GM12878 (cell line): ENCODE results near the gene SAP30L. TPM values are rescaled to one million over a fixed set of nuclear protein-coding genes. Genes with fewer than 3 reads are reported as not detected.

Experiments used
- ATAC-seq: fragments of 200-7000 bp; cut with Tn5 transposase; 3 replicates; pipeline ENCODE4 v1.9.1; 2020; ENCODE audit warnings: mild to moderate bottlenecking, moderate library complexity
- BruUV-seq: library from RNA; stranded (reverse); fragments of 400-500 nt; replicated peaks from 2 replicates; lab custom pipeline; 2021; lab: Mats Ljungman, UMichigan
- CTCF ChIA-PET: fragments of 300-600 bp; sonication (Branson Sonifier 250); formaldehyde crosslinking; extraction: SDS; loops from one replicate; lab custom pipeline; 2021; ENCODE audit warnings: inconsistent platforms; lab: Yijun Ruan, JAX
- POLR2A ChIA-PET: fragments of 350-600 bp; formaldehyde crosslinking; extraction: SDS; loops from one replicate; lab custom pipeline; 2021; ENCODE audit warnings: inconsistent platforms; lab: Charles Lee
- RAD21 ChIA-PET: fragments of 300-600 bp; sonication (Branson Sonifier 250); formaldehyde crosslinking; loops from one replicate; lab custom pipeline; 2023; ENCODE audit warnings: antibody characterized with exemption; ENCODE audit not compliant: unreplicated experiment; lab: Charles Lee
- SMC1A ChIA-PET: fragments of 300-600 bp; sonication (Branson Sonifier 250); formaldehyde crosslinking; loops from one replicate; lab custom pipeline; 2023; ENCODE audit not compliant: unreplicated experiment, uncharacterized antibody; lab: Charles Lee
- DNase-seq: peaks from one replicate; pipeline ENCODE4 v3.0.0-alpha.2; 2011; ENCODE audit warnings: low read depth, low spot score
- FAIRE-seq: peaks from 3 replicates; lab custom pipeline; 2011; peaks lifted over from hg19 to GRCh38; lab: Jason Lieb, UNC
- H2AFZ ChIP-seq: 2 replicates; pipeline ENCODE4 v1.6.0; 2011; ENCODE audit warnings: low read depth, low read length, control low read depth; ENCODE audit not compliant: control insufficient read depth
- H3K27ac ChIP-seq: 2 replicates; pipeline ENCODE4 v1.5.1; 2011; ENCODE audit warnings: control low read depth; ENCODE audit not compliant: control insufficient read depth, insufficient read depth
- H3K27me3 ChIP-seq, 2 experiments: replicated peaks in 1 of 2; 2 replicates each; pipeline versions ENCODE4 v1.6.0 to v1.6.1; 2011; ENCODE audit warnings: low read length in 1 of 2; ENCODE audit not compliant: control insufficient read depth in 2 of 2, insufficient read depth in 2 of 2
- H3K36me3 ChIP-seq, 2 experiments: 2 replicates each; pipeline ENCODE4 v1.5.1; 2011; ENCODE audit warnings: low read length in 1 of 2; ENCODE audit not compliant: control insufficient read depth in 2 of 2, insufficient read depth in 2 of 2
- H3K4me1 ChIP-seq: 2 replicates; pipeline ENCODE4 v1.6.1; 2011; ENCODE audit warnings: mild to moderate bottlenecking, low read length, moderate library complexity, mixed read lengths; ENCODE audit not compliant: control insufficient read depth, insufficient read depth
- H3K4me2 ChIP-seq: 2 replicates; pipeline ENCODE4 v1.6.0; 2011; ENCODE audit warnings: control low read depth; ENCODE audit not compliant: control insufficient read depth, insufficient read depth
- H3K4me3 ChIP-seq: fragments of 200-600 bp; sonication (generic); 2 replicates; pipeline ENCODE4 v1.5.1; 2016
- H3K79me2 ChIP-seq: 2 replicates; pipeline ENCODE4 v1.6.0; 2011; ENCODE audit warnings: low read length; ENCODE audit not compliant: control insufficient read depth, insufficient read depth
- H3K9ac ChIP-seq: 2 replicates; pipeline ENCODE4 v1.8.0; 2011; ENCODE audit warnings: low read length, control low read depth, mixed read lengths; ENCODE audit not compliant: control insufficient read depth, insufficient read depth
- H3K9me3 ChIP-seq: replicated peaks from 3 replicates; pipeline ENCODE4 v1.5.1; 2011; ENCODE audit warnings: mild to moderate bottlenecking, low read length; ENCODE audit not compliant: control insufficient read depth, insufficient read depth
- H4K20me1 ChIP-seq: 2 replicates; pipeline ENCODE4 v1.6.0; 2011; ENCODE audit not compliant: control insufficient read depth, insufficient read depth
- BCL11A ChIP-seq: IDR thresholded peaks from 2 replicates; pipeline ENCODE4 v1.6.1; 2011; ENCODE audit warnings: low read depth, low read length
- BMI1 ChIP-seq: fragments of 450-650 bp; IDR thresholded peaks from 2 replicates; pipeline ENCODE4 v1.6.1; 2016; ENCODE audit warnings: mild to moderate bottlenecking, moderate library complexity, borderline replicate concordance
- HDAC6 ChIP-seq: fragments of 200-600 bp; sonication (generic); IDR thresholded peaks from one replicate; pipeline ENCODE4 v1.8.0; 2017; ENCODE audit warnings: antibody characterized with exemption; ENCODE audit not compliant: unreplicated experiment
- IRF4 ChIP-seq: IDR thresholded peaks from 2 replicates; pipeline ENCODE4 v1.6.1; 2011; ENCODE audit warnings: low read depth, low read length
- JUND ChIP-seq: IDR thresholded peaks from 2 replicates; pipeline ENCODE4 v1.6.1; 2012; ENCODE audit warnings: low read depth, mild to moderate bottlenecking, low read length, improper control_type of control experiment, moderate library complexity
- MTA2 ChIP-seq: fragments of 450-650 bp; IDR thresholded peaks from 2 replicates; pipeline ENCODE4 v1.6.1; 2016; ENCODE audit warnings: low read depth, mild to moderate bottlenecking, moderate library complexity
- SUPT20H ChIP-seq: IDR thresholded peaks from 2 replicates; pipeline ENCODE4 v1.6.1; 2011; ENCODE audit warnings: low read depth, mild to moderate bottlenecking, low read length, moderate library complexity, borderline replicate concordance; ENCODE audit not compliant: control insufficient read depth
- WRNIP1 ChIP-seq: IDR thresholded peaks from 2 replicates; pipeline ENCODE4 v1.6.1; 2011; ENCODE audit warnings: low read depth, low read length, improper control_type of control experiment, borderline replicate concordance
- WGBS: methylation state at CpG from one replicate; pipeline ENCODE4 v1.1.6; 2016; ENCODE audit warnings: low lambda C conversion rate; ENCODE audit not compliant: insufficient replicate concordance, insufficient coverage; ENCODE audit errors: missing lambda C conversion rate; 5-methylcytosine and 5-hydroxymethylcytosine counted together
- in situ Hi-C: fragments of 300-500 bp; cut with MboI; formaldehyde crosslinking; loops from 9 replicates; pipeline ENCODE4 v1.14.3; 2018; ENCODE audit warnings: mixed read lengths
- intact Hi-C: fragments of 100-400 bp; cut with micrococcal nuclease; formaldehyde crosslinking; loops from one replicate; pipeline ENCODE4 v1.14.2; 2022; ENCODE audit not compliant: unreplicated experiment
- polyA plus RNA-seq, 11 experiments: library from polyadenylated mRNA; depleted of rRNA in 4 of 11; unstranded in 6 of 11; stranded (reverse) in 5 of 11; fragments of >200 nt; fragmentation: Nextera tagmentation in 4 of 11; fragmentation: Illumina TruSeq in 1 of 11; extraction: Ambion mirVana in 4 of 11; extraction: Trizol in 1 of 11; gene quantifications; 1 replicate in 1 of 11; 2 replicates in 10 of 11; pipeline versions ENCODE4 v1.2.1 to v1.2.3, GENCODE V29; 2011 to 2016; ENCODE audit warnings: inconsistent platforms in 2 of 11, missing spikeins in 2 of 11, low read depth in 1 of 11
- total RNA-seq, 4 experiments: library from RNA; depleted of rRNA in 3 of 4; stranded (reverse); fragments of >200 nt in 3 of 4; fragmentation: Illumina TruSeq in 1 of 4; extraction: Trizol in 1 of 4; gene quantifications; 2 replicates each; pipeline versions ENCODE4 v1.2.1 to v1.2.3, GENCODE V29; 2013 to 2021
- TF ChIP-seq, protein P1 (sequence below): IDR thresholded peaks from 2 replicates; pipeline ENCODE4 v1.6.1; 2011; ENCODE audit warnings: borderline replicate concordance, low read depth, mild to moderate bottlenecking, moderate library complexity, low read length; ENCODE audit not compliant: insufficient read depth, poor library complexity, severe bottlenecking
- TF ChIP-seq, protein P2 (sequence below): fragments of 150-350 bp; IDR thresholded peaks from 2 replicates; pipeline ENCODE4 v1.6.1; 2014; ENCODE audit warnings: mild to moderate bottlenecking, low read depth, low read length
- TF ChIP-seq, protein P3 (sequence below): IDR thresholded peaks from 2 replicates; pipeline ENCODE4 v1.6.1; 2012; ENCODE audit warnings: mild to moderate bottlenecking, low read depth, low read length

SAP30L gene
- total and polyA plus RNA-seq, 10 of the 15 experiments (the other 5 are each of a cell fraction or from before 2014, with no cell fraction given): 2.4 to 36.8 (median 15.7) TPM

DNA sequence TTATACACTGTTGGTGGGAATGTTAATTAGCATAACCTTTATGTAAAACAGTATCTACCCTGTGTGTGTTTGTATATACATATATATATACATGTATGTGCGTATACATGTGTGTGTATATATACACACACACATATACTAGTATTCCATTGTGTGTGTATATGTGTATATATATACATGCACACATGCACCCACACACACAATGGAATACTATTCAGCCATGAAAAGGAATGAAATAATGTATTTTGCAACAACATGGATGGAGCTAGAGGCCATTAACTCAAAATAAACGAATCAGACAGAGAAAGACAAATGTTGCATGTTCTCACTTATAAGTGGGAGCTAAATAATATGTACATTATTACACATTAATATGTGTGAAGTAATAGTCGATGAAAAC, 17.6 kb upstream of the SAP30L start:
- Histone ChIP-seq H3K4me3 (no peak overlapping the region), H3K27ac (no peak overlapping the region), H2AFZ (no peak overlapping the region), H4K20me1 (no peaks in the 10 kb centered on the region), H3K9ac (no peak overlapping the region), H3K4me1 (no peaks in the 10 kb centered on the region), H3K9me3 (no peaks in the 10 kb centered on the region), H3K4me2 (no peak overlapping the region), H3K36me3 (no peaks in the 10 kb centered on the region; a peak in 1 of 4 replicates), H3K27me3 (no peaks in the 10 kb centered on the region), H3K79me2 (no peaks in the 10 kb centered on the region)
- ChIA-PET SMC1A (no interaction called here), RAD21 (no interaction called here), CTCF (no interaction called here), POLR2A (no interaction called here)
- in situ Hi-C loops (no loop called here), intact Hi-C loops (no loop called here)
- WGBS: 93% methylated on average over 3 of the region's 3 CpGs
- TF ChIP-seq BMI1 (no peak), MTA2 (no peak), JUND (no peak), HDAC6 (no peak), SUPT20H (no peak), IRF4 (no peak), WRNIP1 (no peak), BCL11A (no peak)
- TF ChIP-seq, protein P1, sequence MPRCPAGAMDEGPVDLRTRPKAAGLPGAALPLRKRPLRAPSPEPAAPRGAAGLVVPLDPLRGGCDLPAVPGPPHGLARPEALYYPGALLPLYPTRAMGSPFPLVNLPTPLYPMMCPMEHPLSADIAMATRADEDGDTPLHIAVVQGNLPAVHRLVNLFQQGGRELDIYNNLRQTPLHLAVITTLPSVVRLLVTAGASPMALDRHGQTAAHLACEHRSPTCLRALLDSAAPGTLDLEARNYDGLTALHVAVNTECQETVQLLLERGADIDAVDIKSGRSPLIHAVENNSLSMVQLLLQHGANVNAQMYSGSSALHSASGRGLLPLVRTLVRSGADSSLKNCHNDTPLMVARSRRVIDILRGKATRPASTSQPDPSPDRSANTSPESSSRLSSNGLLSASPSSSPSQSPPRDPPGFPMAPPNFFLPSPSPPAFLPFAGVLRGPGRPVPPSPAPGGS: no peak
- TF ChIP-seq, protein P2, sequence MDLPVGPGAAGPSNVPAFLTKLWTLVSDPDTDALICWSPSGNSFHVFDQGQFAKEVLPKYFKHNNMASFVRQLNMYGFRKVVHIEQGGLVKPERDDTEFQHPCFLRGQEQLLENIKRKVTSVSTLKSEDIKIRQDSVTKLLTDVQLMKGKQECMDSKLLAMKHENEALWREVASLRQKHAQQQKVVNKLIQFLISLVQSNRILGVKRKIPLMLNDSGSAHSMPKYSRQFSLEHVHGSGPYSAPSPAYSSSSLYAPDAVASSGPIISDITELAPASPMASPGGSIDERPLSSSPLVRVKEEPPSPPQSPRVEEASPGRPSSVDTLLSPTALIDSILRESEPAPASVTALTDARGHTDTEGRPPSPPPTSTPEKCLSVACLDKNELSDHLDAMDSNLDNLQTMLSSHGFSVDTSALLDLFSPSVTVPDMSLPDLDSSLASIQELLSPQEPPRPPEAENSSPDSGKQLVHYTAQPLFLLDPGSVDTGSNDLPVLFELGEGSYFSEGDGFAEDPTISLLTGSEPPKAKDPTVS: no peak
- TF ChIP-seq, protein P3, sequence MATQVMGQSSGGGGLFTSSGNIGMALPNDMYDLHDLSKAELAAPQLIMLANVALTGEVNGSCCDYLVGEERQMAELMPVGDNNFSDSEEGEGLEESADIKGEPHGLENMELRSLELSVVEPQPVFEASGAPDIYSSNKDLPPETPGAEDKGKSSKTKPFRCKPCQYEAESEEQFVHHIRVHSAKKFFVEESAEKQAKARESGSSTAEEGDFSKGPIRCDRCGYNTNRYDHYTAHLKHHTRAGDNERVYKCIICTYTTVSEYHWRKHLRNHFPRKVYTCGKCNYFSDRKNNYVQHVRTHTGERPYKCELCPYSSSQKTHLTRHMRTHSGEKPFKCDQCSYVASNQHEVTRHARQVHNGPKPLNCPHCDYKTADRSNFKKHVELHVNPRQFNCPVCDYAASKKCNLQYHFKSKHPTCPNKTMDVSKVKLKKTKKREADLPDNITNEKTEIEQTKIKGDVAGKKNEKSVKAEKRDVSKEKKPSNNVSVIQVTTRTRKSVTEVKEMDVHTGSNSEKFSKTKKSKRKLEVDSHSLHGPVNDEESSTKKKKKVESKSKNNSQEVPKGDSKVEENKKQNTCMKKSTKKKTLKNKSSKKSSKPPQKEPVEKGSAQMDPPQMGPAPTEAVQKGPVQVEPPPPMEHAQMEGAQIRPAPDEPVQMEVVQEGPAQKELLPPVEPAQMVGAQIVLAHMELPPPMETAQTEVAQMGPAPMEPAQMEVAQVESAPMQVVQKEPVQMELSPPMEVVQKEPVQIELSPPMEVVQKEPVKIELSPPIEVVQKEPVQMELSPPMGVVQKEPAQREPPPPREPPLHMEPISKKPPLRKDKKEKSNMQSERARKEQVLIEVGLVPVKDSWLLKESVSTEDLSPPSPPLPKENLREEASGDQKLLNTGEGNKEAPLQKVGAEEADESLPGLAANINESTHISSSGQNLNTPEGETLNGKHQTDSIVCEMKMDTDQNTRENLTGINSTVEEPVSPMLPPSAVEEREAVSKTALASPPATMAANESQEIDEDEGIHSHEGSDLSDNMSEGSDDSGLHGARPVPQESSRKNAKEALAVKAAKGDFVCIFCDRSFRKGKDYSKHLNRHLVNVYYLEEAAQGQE: no peak
- BruUV-seq: no TSS peak
- no peak for FAIRE-seq
- no peak for ATAC-seq
- DNase-seq: no peak
